HepG2 (cell line): Measurements from ENCODE around the gene HPS3. TPM values are rescaled to one million over a fixed set of nuclear protein-coding genes. Genes with fewer than 3 reads are reported as not detected.

ENCODE experiments used
- AHDC1 ChIP-seq: sonication (generic); formaldehyde crosslinking; IDR thresholded peaks from 2 replicates; pipeline ENCODE4 v1.5.1; 2020; ENCODE audit warnings: mild to moderate bottlenecking, missing genetic modification reagents, borderline replicate concordance
- BRF2 ChIP-seq: sonication (generic); formaldehyde crosslinking; IDR thresholded peaks from 2 replicates; pipeline ENCODE4 v1.8.1; 2022; ENCODE audit warnings: mild to moderate bottlenecking, missing genetic modification reagents
- DBP ChIP-seq: sonication (generic); formaldehyde crosslinking; IDR thresholded peaks from 2 replicates; pipeline ENCODE4 v1.4.0; 2020; ENCODE audit warnings: missing genetic modification reagents; ENCODE audit errors: not compliant biosample characterization
- KLF9 ChIP-seq: IDR thresholded peaks from 2 replicates; pipeline ENCODE4 v1.6.1; 2016; ENCODE audit warnings: low read depth
- NFKB2 ChIP-seq: sonication (generic); formaldehyde crosslinking; IDR thresholded peaks from 2 replicates; pipeline ENCODE4 v1.4.0; 2020; ENCODE audit warnings: missing genetic modification reagents, borderline replicate concordance
- ONECUT2 ChIP-seq: sonication (generic); formaldehyde crosslinking; IDR thresholded peaks from 2 replicates; pipeline ENCODE4 v1.4.0; 2020; ENCODE audit warnings: missing genetic modification reagents
- POLR2AphosphoS5 ChIP-seq: IDR thresholded peaks from 2 replicates; pipeline ENCODE4 v1.6.1; 2012; ENCODE audit warnings: low read depth, low read length
- RBM22 ChIP-seq: fragments of 200-400 bp; formaldehyde crosslinking; optimal IDR thresholded peaks from 2 replicates; pipeline ENCODE3; 2017; ENCODE audit warnings: mild to moderate bottlenecking, low read length, moderate library complexity
- RELA ChIP-seq: sonication (generic); formaldehyde crosslinking; IDR thresholded peaks from 2 replicates; pipeline ENCODE4 v1.4.0; 2020; ENCODE audit warnings: missing genetic modification reagents
- SRSF1 ChIP-seq: fragments of 200-400 bp; formaldehyde crosslinking; optimal IDR thresholded peaks from 2 replicates; pipeline ENCODE3; 2017; ENCODE audit warnings: mild to moderate bottlenecking, low read depth, low read length, moderate library complexity
- TCF12 ChIP-seq, 2 experiments: fragments of 450-650 bp in 1 of 2; sonication (generic) in 1 of 2; formaldehyde crosslinking in 1 of 2; IDR thresholded peaks; 2 replicates each; pipeline versions ENCODE4 v1.6.1 to v1.8.0; 2017 to 2022; ENCODE audit warnings: antibody characterized with exemption in 1 of 2, mild to moderate bottlenecking in 1 of 2, missing genetic modification reagents in 1 of 2, moderate library complexity in 1 of 2
- YEATS2 ChIP-seq: sonication (generic); formaldehyde crosslinking; IDR thresholded peaks from 2 replicates; pipeline ENCODE4 v1.4.0; 2020; ENCODE audit warnings: missing genetic modification reagents, borderline replicate concordance
- ZBTB25 ChIP-seq: IDR thresholded peaks from 2 replicates; pipeline ENCODE4 v1.6.1; 2018; ENCODE audit warnings: missing genetic modification reagents
- ZKSCAN5 ChIP-seq: sonication (generic); formaldehyde crosslinking; IDR thresholded peaks from 2 replicates; pipeline ENCODE4 v1.5.1; 2020; ENCODE audit warnings: mild to moderate bottlenecking, missing genetic modification reagents
- ZMAT5 ChIP-seq: sonication (generic); formaldehyde crosslinking; IDR thresholded peaks from 2 replicates; pipeline ENCODE4 v1.5.0; 2020; ENCODE audit warnings: mild to moderate bottlenecking, low read depth, missing genetic modification reagents, borderline replicate concordance
- ZNF280B ChIP-seq: sonication (generic); formaldehyde crosslinking; IDR thresholded peaks from 2 replicates; pipeline ENCODE4 v1.5.0; 2020; ENCODE audit warnings: missing genetic modification reagents, mild to moderate bottlenecking, borderline replicate concordance
- ZNF629 ChIP-seq: sonication (generic); formaldehyde crosslinking; conservative IDR thresholded peaks from 2 replicates; pipeline ENCODE4 v1.5.0; 2020; ENCODE audit warnings: missing genetic modification reagents
- ZNF776 ChIP-seq: sonication (generic); formaldehyde crosslinking; IDR thresholded peaks from 2 replicates; pipeline ENCODE4 v1.4.0; 2020; ENCODE audit warnings: mild to moderate bottlenecking, missing genetic modification reagents
- polyA plus RNA-seq, 8 experiments: library from polyadenylated mRNA; depleted of rRNA in 3 of 8; stranded (reverse) in 7 of 8; unstranded in 1 of 8; fragments of >200 nt; fragmentation: Illumina TruSeq in 4 of 8; extraction: Trizol in 4 of 8; gene quantifications; 2 replicates each; pipeline versions ENCODE4 v1.2.1 to v1.2.3, GENCODE V29; 2011 to 2016; ENCODE audit warnings: low read depth in 4 of 8, missing spikeins in 1 of 8, mixed read lengths in 1 of 8; ENCODE audit not compliant: insufficient read depth in 1 of 8
- total RNA-seq, 5 experiments: library from RNA; depleted of rRNA; stranded (reverse); fragments of >200 nt; fragmentation: Illumina TruSeq; extraction: Trizol; gene quantifications; 2 replicates each; pipeline ENCODE4 v1.2.3, GENCODE V29; 2016; ENCODE audit warnings: low read depth in 1 of 5

HPS3 gene
- total and polyA plus RNA-seq, 2 of the 13 experiments (the other 11 are each of a cell fraction or from before 2014, with no cell fraction given): 9.5 to 18.9 TPM

GRCh38 chr3:149086232-149086988, 43.0 kb upstream of the HPS3 start, which contains the start of gene HLTF (continued):
- no peak for TF ChIP-seq SRSF1
- TF ChIP-seq ZBTB25 (CRISPR knock-in tag): peak; percentile 42; the same call in 1 of the 2 replicates
- TF ChIP-seq ZNF776 (CRISPR knock-in tag): no peak
- TF ChIP-seq YEATS2 (CRISPR knock-in tag): peak; percentile 94
- TF ChIP-seq DBP (CRISPR knock-in tag): peak; percentile 93
- peak; percentile 41; the same call in 1 of the 2 replicates for TF ChIP-seq ZNF629 (CRISPR knock-in tag)
- no peak for TF ChIP-seq ZNF280B (CRISPR knock-in tag)
- TF ChIP-seq NFKB2 (CRISPR knock-in tag): peak; percentile 99
- TF ChIP-seq POLR2AphosphoS5: peak; percentile 68
- peak; percentile 56; the same call in 1 of the 2 replicates for TF ChIP-seq KLF9 (CRISPR knock-in tag)
- TF ChIP-seq RBM22: no peak
- no peak for TF ChIP-seq RELA (CRISPR knock-in tag)
- TF ChIP-seq ZMAT5 (CRISPR knock-in tag): no peak
- no peak for TF ChIP-seq AHDC1 (CRISPR knock-in tag)
- 0 out of 2 replicates have a peak, but pooled peaks have one; percentile 58 for TF ChIP-seq ONECUT2 (CRISPR knock-in tag)
- TF ChIP-seq BRF2: peak; percentile 78
- no peak for TF ChIP-seq TCF12 (IDR thresholded peaks at IDR 0.05)
- no peak for TF ChIP-seq TCF12 (CRISPR knock-in tag; IDR thresholded peaks at IDR 0.05)
- TF ChIP-seq ZKSCAN5 (CRISPR knock-in tag): no peak
